ENCODE measurements around the gene MYLK4. TPM values are rescaled to one million over a fixed set of nuclear protein-coding genes. Genes with fewer than 3 reads are reported as not detected.
A peak's percentile ranks its signal among the peaks of the same experiment; 100 is the strongest.

Gene MYLK4
- total RNA-seq, 1 donor from 2014 or later: 2.5 TPM

GRCh38 chr6:2651961-2652360, 98.8 kb downstream of the MYLK4 start:
- no peak for DNase-seq
- no peak for ATAC-seq
- intact Hi-C loops (cut with micrococcal nuclease): no loop called here

- DNase-seq: no peak
- no peak for ATAC-seq
- intact Hi-C loops (cut with micrococcal nuclease): no loop called here
These were observed 99.2 kb downstream of the MYLK4 start for GRCh38 chr6:2651536-2651935.

- DNase-seq (no peak), ATAC-seq (no peak)
- intact Hi-C loops (cut with micrococcal nuclease): no loop called here
These were observed 104.4 kb downstream of the MYLK4 start for GRCh38 chr6:2646346-2646745.

GRCh38 chr6:2643935-2644539, 106.7 kb downstream of the MYLK4 start:
- ATAC-seq: no peak
- intact Hi-C loops (cut with micrococcal nuclease): no loop called here

GRCh38 chr6:2643130-2643529, 107.6 kb downstream of the MYLK4 start:
- intact Hi-C loops (cut with micrococcal nuclease): no loop called here
- ATAC-seq (no peak), DNase-seq (no peak)

More at GRCh38 chr6:2643935-2644539, 106.7 kb downstream of the MYLK4 start:
- no peak for DNase-seq

GRCh38 chr6:2641044-2641725, 109.5 kb downstream of the MYLK4 start:
- intact Hi-C loops (cut with micrococcal nuclease): no loop called here
- DNase-seq: no peak
- no peak for ATAC-seq

GRCh38 chr6:2640551-2640950, 110.2 kb downstream of the MYLK4 start:
- intact Hi-C loops (cut with micrococcal nuclease): no loop called here
- ATAC-seq (no peak), DNase-seq (no peak)

GRCh38 chr6:2639896-2640295, 110.8 kb downstream of the MYLK4 start:
- intact Hi-C loops (cut with micrococcal nuclease): loop anchor here (10.0 kb wide), 1 partner anchor 1045 kb away; no protein-coding TSS in a partner anchor
- ATAC-seq (no peak), DNase-seq (no peak)

GRCh38 chr6:2639167-2639566, 111.6 kb downstream of the MYLK4 start:
- intact Hi-C loops (cut with micrococcal nuclease): loop anchor here (10.0 kb wide), 1 partner anchor 1044 kb away; no protein-coding TSS in a partner anchor
- ATAC-seq: no peak
- no peak for DNase-seq

GRCh38 chr6:2636672-2637071, 114.0 kb downstream of the MYLK4 start:
- intact Hi-C loops (cut with micrococcal nuclease): loop anchor here (10.0 kb wide), 1 partner anchor 1042 kb away; no protein-coding TSS in a partner anchor
- DNase-seq (no peak), ATAC-seq (no peak)

- DNase-seq (no peak), ATAC-seq (no peak)
- intact Hi-C loops (cut with micrococcal nuclease): loop anchor here (10.0 kb wide), 1 partner anchor 1041 kb away; no protein-coding TSS in a partner anchor
These were observed 114.8 kb downstream of the MYLK4 start for GRCh38 chr6:2635911-2636310.

GRCh38 chr6:2634139-2634964, 116.4 kb downstream of the MYLK4 start:
- DNase-seq (peak; percentile 92), ATAC-seq (peak; percentile 93)
- intact Hi-C loops (cut with micrococcal nuclease): loop anchor here (10.0 kb wide), 1 partner anchor 1040 kb away; no protein-coding TSS in a partner anchor

- intact Hi-C loops (cut with micrococcal nuclease): loop anchor here (10.0 kb wide), 1 partner anchor 1039 kb away; no protein-coding TSS in a partner anchor
- no peak for ATAC-seq
- DNase-seq: no peak
These were observed 117.0 kb downstream of the MYLK4 start for GRCh38 chr6:2633736-2634135.

GRCh38 chr6:2632976-2633584, 117.6 kb downstream of the MYLK4 start:
- ATAC-seq (no peak), DNase-seq (no peak)
- intact Hi-C loops (cut with micrococcal nuclease): loop anchor here (10.0 kb wide), 1 partner anchor 1038 kb away; no protein-coding TSS in a partner anchor

- DNase-seq (peak; percentile 44), ATAC-seq (peak; percentile 84)
- intact Hi-C loops (cut with micrococcal nuclease): loop anchor here (10.0 kb wide), 1 partner anchor 1038 kb away; no protein-coding TSS in a partner anchor
These were observed 118.4 kb downstream of the MYLK4 start for GRCh38 chr6:2632368-2632767.

GRCh38 chr6:2630891-2631571, 119.7 kb downstream of the MYLK4 start:
- ATAC-seq: no peak
- no peak for DNase-seq
- intact Hi-C loops (cut with micrococcal nuclease): loop anchor here (10.0 kb wide), 1 partner anchor 1036 kb away; no protein-coding TSS in a partner anchor

GRCh38 chr6:2630359-2630758, 120.4 kb downstream of the MYLK4 start:
- ATAC-seq (no peak), DNase-seq (no peak)
- intact Hi-C loops (cut with micrococcal nuclease): loop anchor here (10.0 kb wide), 1 partner anchor 1036 kb away; no protein-coding TSS in a partner anchor

- DNase-seq (no peak), ATAC-seq (no peak)
- intact Hi-C loops (cut with micrococcal nuclease): loop anchor here (5.0 kb wide), 1 partner anchor 379 kb away; the partner anchor contains the start of gene GMDS
These were observed 124.3 kb downstream of the MYLK4 start for GRCh38 chr6:2626401-2626800.
